Common myeloid progenitor, CD34-positive (primary cell): ENCODE measurements around the gene TMEM119.

Source experiments
- CTCF ChIA-PET: fragments of 350-600 bp; sonication (Branson Sonifier 250); formaldehyde crosslinking; loops from one replicate; lab custom pipeline; 2021; ENCODE audit warnings: antibody characterized with exemption; lab: Charles Lee
- POLR2A ChIA-PET: fragments of 350-600 bp; sonication (Branson Sonifier 250); formaldehyde crosslinking; loops from one replicate; lab custom pipeline; 2021; ENCODE audit warnings: antibody characterized with exemption; lab: Charles Lee
- DNase-seq, 3 donors: peaks; one replicate each; pipeline versions ENCODE4 v3.0.0 to v3.0.0-alpha.2; 2013
- H3K27ac ChIP-seq, 2 experiments: 1 replicate in 1 of 2; 2 replicates in 1 of 2; pipeline ENCODE4 v1.7.0; 2013; ENCODE audit warnings: inconsistent platforms in 2 of 2, low read length in 2 of 2, mild to moderate bottlenecking in 2 of 2, low read depth in 1 of 2, moderate library complexity in 1 of 2; ENCODE audit not compliant: severe bottlenecking in 2 of 2, insufficient read depth in 1 of 2, poor library complexity in 1 of 2
- H3K27me3 ChIP-seq, 5 experiments: replicated peaks in 2 of 5; 1 replicate in 3 of 5; 2 replicates in 2 of 5; pipeline versions ENCODE4 v1.6.1 to v1.7.0; 2013; ENCODE audit warnings: low read length in 4 of 5, mild to moderate bottlenecking in 2 of 5, moderate library complexity in 2 of 5, inconsistent platforms in 1 of 5; ENCODE audit not compliant: insufficient read depth in 5 of 5, control insufficient read depth in 4 of 5
- H3K36me3 ChIP-seq, 4 experiments: 1 replicate in 2 of 4; 2 replicates in 2 of 4; pipeline versions ENCODE4 v1.6.1 to v1.7.0; 2013; ENCODE audit warnings: low read length in 3 of 4, control low read depth in 1 of 4, mild to moderate bottlenecking in 1 of 4; ENCODE audit not compliant: control insufficient read depth in 4 of 4, insufficient read depth in 4 of 4
- H3K4me1 ChIP-seq, 4 experiments: 1 replicate in 3 of 4; 2 replicates in 1 of 4; pipeline versions ENCODE4 v1.6.1 to v1.7.1; 2013; ENCODE audit warnings: low read length in 3 of 4, mild to moderate bottlenecking in 3 of 4, control low read depth in 1 of 4, inconsistent platforms in 1 of 4, moderate library complexity in 1 of 4; ENCODE audit not compliant: control insufficient read depth in 4 of 4, insufficient read depth in 4 of 4; ENCODE audit errors: control extremely low read depth in 1 of 4
- H3K4me3 ChIP-seq, 7 experiments: 1 replicate in 4 of 7; 2 replicates in 3 of 7; pipeline versions ENCODE4 v1.5.1 to v1.7.0; 2013; ENCODE audit warnings: mild to moderate bottlenecking in 7 of 7, low read length in 6 of 7, moderate library complexity in 6 of 7, inconsistent platforms in 2 of 7, low read depth in 2 of 7, control low read depth in 1 of 7; ENCODE audit not compliant: insufficient read depth in 4 of 7, control insufficient read depth in 1 of 7; ENCODE audit errors: extremely low read depth in 1 of 7
- H3K9me3 ChIP-seq, 5 experiments: 1 replicate in 4 of 5; 2 replicates in 1 of 5; pipeline versions ENCODE4 v1.6.1 to v1.7.1; 2013; ENCODE audit warnings: low read length in 4 of 5, mild to moderate bottlenecking in 2 of 5, inconsistent platforms in 1 of 5, low read depth in 1 of 5, moderate library complexity in 1 of 5; ENCODE audit not compliant: control insufficient read depth in 4 of 5, insufficient read depth in 2 of 5; ENCODE audit errors: control extremely low read depth in 1 of 5
- WGBS: methylation state at CpG from one replicate; pipeline ENCODE4 v1.1.5; 2013; ENCODE audit not compliant: insufficient coverage; 5-methylcytosine and 5-hydroxymethylcytosine counted together

Gene TMEM119

GRCh38 chr12:108638141-108638827 is 40.4 kb upstream of the TMEM119 start:
- Histone ChIP-seq H3K27me3 (no peaks in the 10 kb centered on the region), H3K9me3 (no peaks in the 10 kb centered on the region), H3K4me3 (peak overlapping the region in 2 of 7 experiments; percentile 8 to 10), H3K36me3 (no peaks in the 10 kb centered on the region), H3K4me1 (peaks cover 26 to 80% (median 77%) of the 10 kb centered on the region in 4 experiments), H3K27ac (no peak overlapping the region)
- 51% methylated on average over 18 of the region's 18 CpGs for WGBS
- POLR2A ChIA-PET: no interaction called here
- CTCF ChIA-PET: interaction anchor here (0.5 to 7.2 kb wide), 9 partner anchors 9 to 166 kb away, joined by 3 to 46 read pairs (median 5); no protein-coding TSS in a partner anchor
- peak in 1 of 3 donors; percentile 54 for DNase-seq

DNA sequence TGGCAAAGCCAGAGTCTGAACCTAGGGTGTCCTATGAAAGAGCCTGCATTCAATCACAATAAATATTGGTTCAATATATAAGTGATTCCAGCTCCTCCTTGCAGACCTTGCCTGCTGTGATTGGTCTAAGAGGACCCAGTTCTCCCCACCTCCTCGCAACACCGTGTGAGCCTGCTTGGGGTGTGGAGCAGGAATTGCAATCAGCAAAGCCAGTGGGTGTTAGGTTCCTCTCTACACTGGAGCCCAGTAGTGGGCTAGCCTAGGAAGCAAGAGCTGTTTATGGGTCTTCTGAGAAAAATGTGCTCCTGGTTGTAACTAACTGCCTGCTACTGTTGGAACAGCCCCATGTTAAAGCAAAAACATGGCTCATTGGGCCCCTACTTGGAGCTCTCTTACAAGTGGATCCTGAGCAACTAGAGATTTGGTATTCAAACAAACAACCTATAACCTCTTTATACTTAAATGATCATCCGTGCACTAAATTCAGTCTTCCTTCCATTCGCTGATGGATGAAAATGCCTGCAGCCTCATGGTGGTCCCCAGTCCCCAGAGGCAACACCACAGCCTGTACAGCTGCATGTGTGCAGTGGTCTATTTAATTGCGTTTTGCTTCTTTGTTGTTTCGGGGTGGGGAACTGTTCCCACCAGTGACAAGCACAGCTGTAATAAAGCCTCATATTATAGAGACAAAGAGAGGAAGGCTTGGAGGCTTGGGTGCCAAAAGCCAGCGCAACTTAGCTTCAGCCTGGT is 39.5 kb upstream of the TMEM119 start:
- no peaks in the 10 kb centered on the region for H3K9me3 ChIP-seq
- WGBS: 78% methylated on average over 5 of the region's 7 CpGs

DNA sequence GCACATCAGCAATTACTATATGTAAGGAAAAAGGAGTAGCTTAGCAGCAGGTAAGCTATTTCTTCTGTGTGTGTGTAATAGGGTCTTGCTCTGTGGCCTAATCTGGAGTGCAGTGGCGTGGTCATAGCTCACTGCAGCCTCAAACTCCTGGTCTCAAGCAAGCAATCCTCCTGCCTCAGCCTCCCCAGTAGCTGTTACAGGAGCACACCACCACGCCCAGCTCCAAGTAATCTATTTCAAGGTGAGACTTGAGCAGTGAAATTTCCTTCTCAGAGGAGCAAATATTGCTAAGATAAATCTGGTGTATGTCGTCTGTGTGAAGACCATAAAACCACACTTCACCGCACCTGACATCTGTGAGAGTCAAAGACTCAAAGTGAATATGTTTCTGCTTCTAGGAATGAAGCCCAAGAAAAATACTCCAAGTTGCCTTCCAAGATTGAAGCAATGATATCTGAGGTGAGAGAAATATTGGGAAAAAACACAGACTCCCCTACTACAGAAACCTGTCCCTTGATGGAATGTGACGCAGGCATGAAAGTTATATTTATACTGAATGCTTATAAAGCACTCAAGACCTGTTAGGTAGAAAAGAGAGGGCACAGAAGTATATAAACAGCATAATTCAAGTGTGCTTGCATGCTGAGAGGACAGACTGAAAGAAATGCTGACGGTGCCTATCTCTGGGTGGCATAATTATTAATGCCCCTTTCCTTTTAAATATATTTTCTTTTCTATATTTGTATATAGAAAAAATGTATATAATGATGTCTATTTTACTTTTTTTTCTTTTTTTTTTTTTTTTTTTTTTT is 38.3 kb upstream of the TMEM119 start:
- no peak for DNase-seq
- Histone ChIP-seq H3K9me3 (no peaks in the 10 kb centered on the region), H3K4me1 (peaks cover 30 to 85% (median 85%) of the 10 kb centered on the region in 4 experiments), H3K27ac (peak overlapping the region in 1 of 2 experiments; percentile 12), H3K4me3 (peak overlapping the region in 5 of 7 experiments; percentile 28 to 74 (median 43)), H3K27me3 (no peaks in the 10 kb centered on the region), H3K36me3 (no peaks in the 10 kb centered on the region)
- 71% methylated on average over 1 of the region's 6 CpGs for WGBS
- ChIA-PET CTCF (interaction anchor here (0.8 to 30.5 kb wide), 12 partner anchors 10 to 168 kb away, joined by 3 to 591 read pairs (median 8); partner anchors contain the start of genes ISCU and SART3), POLR2A (no interaction called here)

More for the DNA sequence above, 39.5 kb upstream of the TMEM119 start:
- Histone ChIP-seq H3K27ac (no peak overlapping the region), H3K4me3 (peak overlapping the region in 1 of 7 experiments; percentile 1), H3K27me3 (no peaks in the 10 kb centered on the region), H3K4me1 (peaks cover 30 to 85% (median 85%) of the 10 kb centered on the region in 4 experiments), H3K36me3 (no peaks in the 10 kb centered on the region)
- CTCF ChIA-PET: interaction anchor here (1.2 to 30.5 kb wide), 8 partner anchors 10 to 160 kb away, joined by 3 to 591 read pairs (median 7); partner anchors contain the start of genes ISCU and SART3
- POLR2A ChIA-PET: no interaction called here
- DNase-seq: no peak

- Histone ChIP-seq H3K4me3 (peak overlapping the region in 5 of 7 experiments; percentile 12 to 74 (median 43)), H3K36me3 (peaks cover 0 to 7% (median 0%) of the 10 kb centered on the region in 4 experiments), H3K27ac (peak overlapping the region in 1 of 2 experiments; percentile 0), H3K4me1 (peaks cover 31 to 88% (median 86%) of the 10 kb centered on the region in 4 experiments), H3K27me3 (no peaks in the 10 kb centered on the region), H3K9me3 (no peaks in the 10 kb centered on the region)
- POLR2A ChIA-PET: interaction anchor here (0.6 kb wide), 1 partner anchor 17 kb away, joined by 4 read pairs; no protein-coding TSS in a partner anchor
- 10% methylated on average over 13 of the region's 15 CpGs for WGBS
- CTCF ChIA-PET: interaction anchor here (0.8 to 30.5 kb wide), 12 partner anchors 9 to 168 kb away, joined by 3 to 591 read pairs (median 8); partner anchors contain the start of genes ISCU and SART3
- peak; percentile 65 to 94 (median 91) for DNase-seq
Observed at GRCh38 chr12:108635201-108635996, 37.5 kb upstream of the TMEM119 start.

DNA sequence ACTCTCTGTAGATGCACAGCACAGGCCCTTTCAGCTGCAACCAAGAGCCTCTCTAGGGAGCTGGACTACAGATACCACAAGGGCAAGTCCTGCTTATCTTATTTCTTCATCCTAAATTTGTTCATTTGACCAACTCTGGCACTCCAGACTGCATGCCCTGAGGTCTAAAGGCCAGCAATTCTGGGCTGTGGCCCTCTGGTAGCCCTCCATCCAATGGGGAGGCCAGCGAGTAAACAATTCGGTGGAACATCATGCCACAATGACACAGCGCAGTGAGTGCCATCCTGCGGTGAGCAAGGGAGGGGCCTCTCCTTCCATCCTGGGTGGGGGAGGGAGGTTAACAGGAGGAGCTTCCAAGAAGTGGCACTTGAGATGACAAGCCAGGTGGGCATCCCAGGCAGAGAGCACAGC is 36.5 kb upstream of the TMEM119 start:
- Histone ChIP-seq H3K4me3 (peak overlapping the region in 4 of 7 experiments; percentile 51 to 74 (median 60)), H3K9me3 (no peaks in the 10 kb centered on the region), H3K27ac (peak overlapping the region; percentile 68 to 87), H3K27me3 (no peaks in the 10 kb centered on the region), H3K4me1 (peaks cover 33 to 96% (median 94%) of the 10 kb centered on the region in 4 experiments), H3K36me3 (peaks cover 0 to 8% (median 0%) of the 10 kb centered on the region in 4 experiments)
- WGBS: 0% methylated on average over 2 of the region's 4 CpGs
- DNase-seq: peak in 2 of 3 donors; percentile 69 to 75
- POLR2A ChIA-PET: interaction anchor here (0.6 to 1.6 kb wide), 2 partner anchors 69 to 204 kb away, joined by 3 to 4 read pairs; no protein-coding TSS in a partner anchor
- CTCF ChIA-PET: interaction anchor here (1.2 to 30.5 kb wide), 6 partner anchors 13 to 86 kb away, joined by 3 to 591 read pairs (median 27); partner anchors contain the start of genes ISCU and SART3
